Adrenal gland (tissue), 5 donors: ENCODE measurements around the gene ESYT1.

ENCODE experiments used
- CTCF ChIP-seq, 6 experiments: fragments of 450-650 bp in 4 of 6; fragments of 200-600 bp in 2 of 6; sonication (generic) in 1 of 6; IDR thresholded peaks; 1 replicate in 5 of 6; 2 replicates in 1 of 6; pipeline versions ENCODE4 v1.5.1 to v1.8.0; 2016 to 2021; ENCODE audit warnings: antibody characterized with exemption in 6 of 6, mild to moderate bottlenecking in 2 of 6, moderate library complexity in 1 of 6
- POLR2A ChIP-seq, 2 donors: fragments of 450-650 bp; IDR thresholded peaks; one replicate each; pipeline ENCODE4 v1.6.1; 2017; ENCODE audit warnings: antibody characterized with exemption in 2 of 2, mild to moderate bottlenecking in 2 of 2, moderate library complexity in 1 of 2
- donor health status: DM: no; HTN: no; CAD: no.

- TF ChIP-seq POLR2A (IDR thresholded peaks at IDR 0.05) (no peak), CTCF (IDR thresholded peaks at IDR 0.05) (no peak)
Observed at GRCh38 chr12:56165369-56165768, 37.3 kb downstream of the ESYT1 start.
